ENCODE data around the gene CLDN15.

DNA sequence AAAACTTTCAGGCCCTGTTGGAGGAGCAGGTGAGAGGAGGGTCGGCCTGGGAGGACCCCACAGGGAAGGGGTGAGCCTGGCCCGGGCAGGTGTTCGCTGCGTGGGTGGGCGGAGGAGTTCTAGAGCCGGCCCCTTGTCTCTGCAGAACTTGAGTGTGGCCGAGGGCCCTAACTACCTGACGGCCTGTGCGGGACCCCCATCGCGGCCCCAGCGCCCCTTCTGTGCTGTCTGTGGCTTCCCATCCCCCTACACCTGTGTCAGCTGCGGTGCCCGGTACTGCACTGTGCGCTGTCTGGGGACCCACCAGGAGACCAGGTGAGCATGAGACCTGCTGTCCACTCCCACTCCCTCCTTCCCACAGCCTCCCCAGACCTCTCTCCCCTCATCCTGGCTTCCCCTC lies 14.1 kb downstream of the CLDN15 start:
- TF ChIP-seq EZH2 (IDR thresholded peaks at IDR 0.05) (no peak), POLR2AphosphoS5 (IDR thresholded peaks at IDR 0.05; ENCODE audit: borderline replicate concordance, low read depth, low read length) (no peak), FOXP2 (optimal IDR thresholded peaks at IDR 0.05; ENCODE audit: control extremely low read depth, extremely low read length, insufficient read depth) (no peak)

Measured in SK-N-MC (cell line).